Peyer's patch (tissue), 4 donors: ENCODE measurements around the gene KRT35.

Experiments
- POLR2A ChIP-seq, 2 donors: fragments of 450-650 bp; IDR thresholded peaks; one replicate each; pipeline ENCODE4 v1.5.1; 2017; ENCODE audit warnings: antibody characterized with exemption in 2 of 2, mild to moderate bottlenecking in 2 of 2, moderate library complexity in 2 of 2
- TF ChIP-seq, protein P1 (sequence below), 6 experiments: fragments of 450-650 bp in 4 of 6; fragments of 200-600 bp in 2 of 6; sonication (generic) in 1 of 6; IDR thresholded peaks; one replicate each; pipeline ENCODE4 v1.5.1; 2017 to 2019; ENCODE audit warnings: antibody characterized with exemption in 6 of 6, mild to moderate bottlenecking in 3 of 6, moderate library complexity in 1 of 6

GRCh38 chr17:41528959-41529353, 48.0 kb upstream of the KRT35 start:
- TF ChIP-seq, protein P1, sequence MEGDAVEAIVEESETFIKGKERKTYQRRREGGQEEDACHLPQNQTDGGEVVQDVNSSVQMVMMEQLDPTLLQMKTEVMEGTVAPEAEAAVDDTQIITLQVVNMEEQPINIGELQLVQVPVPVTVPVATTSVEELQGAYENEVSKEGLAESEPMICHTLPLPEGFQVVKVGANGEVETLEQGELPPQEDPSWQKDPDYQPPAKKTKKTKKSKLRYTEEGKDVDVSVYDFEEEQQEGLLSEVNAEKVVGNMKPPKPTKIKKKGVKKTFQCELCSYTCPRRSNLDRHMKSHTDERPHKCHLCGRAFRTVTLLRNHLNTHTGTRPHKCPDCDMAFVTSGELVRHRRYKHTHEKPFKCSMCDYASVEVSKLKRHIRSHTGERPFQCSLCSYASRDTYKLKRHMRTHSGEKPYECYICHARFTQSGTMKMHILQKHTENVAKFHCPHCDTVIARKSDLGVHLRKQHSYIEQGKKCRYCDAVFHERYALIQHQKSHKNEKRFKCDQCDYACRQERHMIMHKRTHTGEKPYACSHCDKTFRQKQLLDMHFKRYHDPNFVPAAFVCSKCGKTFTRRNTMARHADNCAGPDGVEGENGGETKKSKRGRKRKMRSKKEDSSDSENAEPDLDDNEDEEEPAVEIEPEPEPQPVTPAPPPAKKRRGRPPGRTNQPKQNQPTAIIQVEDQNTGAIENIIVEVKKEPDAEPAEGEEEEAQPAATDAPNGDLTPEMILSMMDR (IDR thresholded peaks at IDR 0.05) = no peak
- peak; percentile 36 to 52 for TF ChIP-seq POLR2A (IDR thresholded peaks at IDR 0.05)
